ENCODE data around the gene EPHA3. TPM values are rescaled to one million over a fixed set of nuclear protein-coding genes. Genes with fewer than 3 reads are reported as not detected.

EPHA3 gene
- total and polyA plus RNA-seq, 9 donors: 18.9 to 40.1 (median 26.3) TPM

GRCh38 chr3:89490129-89490528 is 382.7 kb downstream of the EPHA3 start:
- Histone ChIP-seq H3K27ac (ENCODE audit: low read length) (no peak overlapping the region), H3K36me3 (ENCODE audit: control insufficient read depth, insufficient read depth, low read length) (no peaks in the 10 kb centered on the region), H3K9me3 (replicated peaks; ENCODE audit: control insufficient read depth, low read depth, low read length) (no peaks in the 10 kb centered on the region), H3K4me3 (ENCODE audit: low read length) (no peak overlapping the region), H3K4me1 (ENCODE audit: control insufficient read depth, insufficient read depth, low read length) (no peaks in the 10 kb centered on the region), H3K27me3 (ENCODE audit: control insufficient read depth, insufficient read depth, low read length) (no peaks in the 10 kb centered on the region)
- no peak for DNase-seq
- 93% methylated on average over 3 of the region's 4 CpGs for WGBS (ENCODE audit: insufficient coverage)

- Histone ChIP-seq H3K9me3 (replicated peaks; ENCODE audit: control insufficient read depth, low read depth, low read length) (no peaks in the 10 kb centered on the region), H3K36me3 (ENCODE audit: control insufficient read depth, insufficient read depth, low read length) (no peaks in the 10 kb centered on the region), H3K27ac (ENCODE audit: low read length) (no peak overlapping the region), H3K27me3 (ENCODE audit: control insufficient read depth, insufficient read depth, low read length) (no peaks in the 10 kb centered on the region), H3K4me1 (ENCODE audit: control insufficient read depth, insufficient read depth, low read length) (no peaks in the 10 kb centered on the region), H3K4me3 (ENCODE audit: low read length) (no peak overlapping the region)
- no peak for DNase-seq
- no CpG with 5 or more reads among the region's 4 CpGs for WGBS (ENCODE audit: insufficient coverage)
Observed at GRCh38 chr3:89494734-89495133, 387.3 kb downstream of the EPHA3 start.

- H3K4me3 ChIP-seq (ENCODE audit: low read length): no peak overlapping the region
- H3K9me3 ChIP-seq (replicated peaks; ENCODE audit: control insufficient read depth, low read depth, low read length): no peaks in the 10 kb centered on the region
- H3K27me3 ChIP-seq (ENCODE audit: control insufficient read depth, insufficient read depth, low read length): no peaks in the 10 kb centered on the region
- no peaks in the 10 kb centered on the region for H3K36me3 ChIP-seq (ENCODE audit: control insufficient read depth, insufficient read depth, low read length)
- WGBS (ENCODE audit: insufficient coverage): no CpG with 5 or more reads among the region's 2 CpGs
- H3K4me1 ChIP-seq (ENCODE audit: control insufficient read depth, insufficient read depth, low read length): no peaks in the 10 kb centered on the region
- no peak for DNase-seq
- H3K27ac ChIP-seq (ENCODE audit: low read length): no peak overlapping the region
Observed at GRCh38 chr3:89503891-89504391, 396.5 kb downstream of the EPHA3 start.

GRCh38 chr3:89504432-89504831 is 397.0 kb downstream of the EPHA3 start:
- Histone ChIP-seq H3K27ac (ENCODE audit: low read length) (no peak overlapping the region), H3K4me3 (ENCODE audit: low read length) (no peak overlapping the region), H3K4me1 (ENCODE audit: control insufficient read depth, insufficient read depth, low read length) (no peaks in the 10 kb centered on the region), H3K9me3 (replicated peaks; ENCODE audit: control insufficient read depth, low read depth, low read length) (no peaks in the 10 kb centered on the region), H3K36me3 (ENCODE audit: control insufficient read depth, insufficient read depth, low read length) (no peaks in the 10 kb centered on the region), H3K27me3 (ENCODE audit: control insufficient read depth, insufficient read depth, low read length) (no peaks in the 10 kb centered on the region)
- WGBS (ENCODE audit: insufficient coverage): 40% methylated on average over 1 of the region's 4 CpGs
- DNase-seq: no peak

- H3K4me3 ChIP-seq (ENCODE audit: low read length): no peak overlapping the region
- H3K27me3 ChIP-seq (ENCODE audit: control insufficient read depth, insufficient read depth, low read length): no peaks in the 10 kb centered on the region
- no CpG with 5 or more reads among the region's 3 CpGs for WGBS (ENCODE audit: insufficient coverage)
- no peaks in the 10 kb centered on the region for H3K4me1 ChIP-seq (ENCODE audit: control insufficient read depth, insufficient read depth, low read length)
- no peaks in the 10 kb centered on the region for H3K36me3 ChIP-seq (ENCODE audit: control insufficient read depth, insufficient read depth, low read length)
- no peak overlapping the region for H3K27ac ChIP-seq (ENCODE audit: low read length)
- DNase-seq: peak; percentile 77
- no peaks in the 10 kb centered on the region for H3K9me3 ChIP-seq (replicated peaks; ENCODE audit: control insufficient read depth, low read depth, low read length)
Observed at GRCh38 chr3:89506462-89507103, 399.2 kb downstream of the EPHA3 start.

GRCh38 chr3:89521328-89521727 is 413.9 kb downstream of the EPHA3 start:
- H3K4me3 ChIP-seq (ENCODE audit: low read length): no peak overlapping the region
- H3K9me3 ChIP-seq (replicated peaks; ENCODE audit: control insufficient read depth, low read depth, low read length): no peaks in the 10 kb centered on the region
- no peaks in the 10 kb centered on the region for H3K4me1 ChIP-seq (ENCODE audit: control insufficient read depth, insufficient read depth, low read length)
- 0% methylated on average over 1 of the region's 1 CpG for WGBS (ENCODE audit: insufficient coverage)
- DNase-seq: peak; percentile 79
- no peaks in the 10 kb centered on the region for H3K36me3 ChIP-seq (ENCODE audit: control insufficient read depth, insufficient read depth, low read length)
- H3K27me3 ChIP-seq (ENCODE audit: control insufficient read depth, insufficient read depth, low read length): no peaks in the 10 kb centered on the region
- H3K27ac ChIP-seq (ENCODE audit: low read length): peak overlapping the region; percentile 23

- DNase-seq: no peak
- no peaks in the 10 kb centered on the region for H3K9me3 ChIP-seq (replicated peaks; ENCODE audit: control insufficient read depth, low read depth, low read length)
- no peaks in the 10 kb centered on the region for H3K27me3 ChIP-seq (ENCODE audit: control insufficient read depth, insufficient read depth, low read length)
- no peak overlapping the region for H3K27ac ChIP-seq (ENCODE audit: low read length)
- WGBS (ENCODE audit: insufficient coverage): no CpG with 5 or more reads among the region's 2 CpGs
- no peaks in the 10 kb centered on the region for H3K36me3 ChIP-seq (ENCODE audit: control insufficient read depth, insufficient read depth, low read length)
- H3K4me1 ChIP-seq (ENCODE audit: control insufficient read depth, insufficient read depth, low read length): no peaks in the 10 kb centered on the region
- no peak overlapping the region for H3K4me3 ChIP-seq (ENCODE audit: low read length)
Observed at GRCh38 chr3:89522155-89522554, 414.7 kb downstream of the EPHA3 start.

GRCh38 chr3:89525609-89526008 is 418.2 kb downstream of the EPHA3 start:
- Histone ChIP-seq H3K27me3 (ENCODE audit: control insufficient read depth, insufficient read depth, low read length) (no peaks in the 10 kb centered on the region), H3K9me3 (replicated peaks; ENCODE audit: control insufficient read depth, low read depth, low read length) (no peaks in the 10 kb centered on the region), H3K36me3 (ENCODE audit: control insufficient read depth, insufficient read depth, low read length) (no peaks in the 10 kb centered on the region), H3K4me3 (ENCODE audit: low read length) (no peak overlapping the region), H3K4me1 (ENCODE audit: control insufficient read depth, insufficient read depth, low read length) (no peaks in the 10 kb centered on the region), H3K27ac (ENCODE audit: low read length) (no peak overlapping the region)
- no CpG with 5 or more reads among the region's 2 CpGs for WGBS (ENCODE audit: insufficient coverage)
- DNase-seq: no peak

GRCh38 chr3:89527736-89528305 is 420.4 kb downstream of the EPHA3 start:
- Histone ChIP-seq H3K27ac (ENCODE audit: low read length) (no peak overlapping the region), H3K9me3 (replicated peaks; ENCODE audit: control insufficient read depth, low read depth, low read length) (no peaks in the 10 kb centered on the region), H3K27me3 (ENCODE audit: control insufficient read depth, insufficient read depth, low read length) (no peaks in the 10 kb centered on the region), H3K36me3 (ENCODE audit: control insufficient read depth, insufficient read depth, low read length) (no peaks in the 10 kb centered on the region), H3K4me1 (ENCODE audit: control insufficient read depth, insufficient read depth, low read length) (no peaks in the 10 kb centered on the region), H3K4me3 (ENCODE audit: low read length) (no peak overlapping the region)
- no peak for DNase-seq
- WGBS (ENCODE audit: insufficient coverage): no CpG with 5 or more reads among the region's 1 CpG

Data from muscle of leg (tissue), 11 donors.